ENCODE measurements around the gene TGIF1. TPM values are rescaled to one million over a fixed set of nuclear protein-coding genes. Genes with fewer than 3 reads are reported as not detected.

The TGIF1 gene
- total RNA-seq, 4 donors from 2014 or later = 48.2 to 142 (median 64.0) TPM

DNA sequence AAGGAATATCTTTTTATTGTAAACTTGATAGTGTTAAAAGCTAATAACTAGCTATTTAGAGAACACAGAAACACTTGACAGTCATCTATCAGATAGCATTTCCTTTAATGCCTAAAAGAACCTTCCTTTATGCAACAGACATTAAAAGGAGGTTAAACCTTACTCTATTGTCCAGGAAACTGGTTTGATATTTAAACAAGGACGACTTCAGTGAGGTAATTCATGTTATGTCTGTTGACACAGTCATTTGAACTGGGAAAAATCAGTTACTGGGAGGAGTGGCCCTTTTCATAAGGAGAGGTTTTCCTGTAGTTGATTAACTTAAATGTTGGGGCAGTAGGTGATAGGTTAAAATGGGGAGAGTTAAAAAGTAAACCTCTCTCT is 6.7 kb downstream of the TGIF1 start:
- H3K36me3 ChIP-seq = peaks cover 17 to 38% (median 31%) of the 10 kb centered on the region in 4 donors
- peaks cover 24 to 66% (median 54%) of the 10 kb centered on the region in 4 donors for H3K4me1 ChIP-seq
- no peaks in the 10 kb centered on the region for H3K9me3 ChIP-seq
- 55% methylated on average over 1 of the region's 1 CpG for WGBS
- peak overlapping the region in 2 of 4 donors; percentile 35 to 100 for H3K27ac ChIP-seq (replicated peaks in 1 of 4)
- no peak for TF ChIP-seq EP300 (IDR thresholded peaks at IDR 0.05)
- TF ChIP-seq, protein P1, sequence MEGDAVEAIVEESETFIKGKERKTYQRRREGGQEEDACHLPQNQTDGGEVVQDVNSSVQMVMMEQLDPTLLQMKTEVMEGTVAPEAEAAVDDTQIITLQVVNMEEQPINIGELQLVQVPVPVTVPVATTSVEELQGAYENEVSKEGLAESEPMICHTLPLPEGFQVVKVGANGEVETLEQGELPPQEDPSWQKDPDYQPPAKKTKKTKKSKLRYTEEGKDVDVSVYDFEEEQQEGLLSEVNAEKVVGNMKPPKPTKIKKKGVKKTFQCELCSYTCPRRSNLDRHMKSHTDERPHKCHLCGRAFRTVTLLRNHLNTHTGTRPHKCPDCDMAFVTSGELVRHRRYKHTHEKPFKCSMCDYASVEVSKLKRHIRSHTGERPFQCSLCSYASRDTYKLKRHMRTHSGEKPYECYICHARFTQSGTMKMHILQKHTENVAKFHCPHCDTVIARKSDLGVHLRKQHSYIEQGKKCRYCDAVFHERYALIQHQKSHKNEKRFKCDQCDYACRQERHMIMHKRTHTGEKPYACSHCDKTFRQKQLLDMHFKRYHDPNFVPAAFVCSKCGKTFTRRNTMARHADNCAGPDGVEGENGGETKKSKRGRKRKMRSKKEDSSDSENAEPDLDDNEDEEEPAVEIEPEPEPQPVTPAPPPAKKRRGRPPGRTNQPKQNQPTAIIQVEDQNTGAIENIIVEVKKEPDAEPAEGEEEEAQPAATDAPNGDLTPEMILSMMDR (IDR thresholded peaks at IDR 0.05) = no peak
- H3K27me3 ChIP-seq = no peaks in the 10 kb centered on the region
- H3K4me3 ChIP-seq = no peak overlapping the region
- intact Hi-C loops (cut with DNase I) = loop anchor here (5.0 kb wide), 2 partner anchors 174 to 211 kb away; no protein-coding TSS in a partner anchor
- DNase-seq (ENCODE audit: extremely low spot score) = no peak

GRCh38 chr18:3457261-3457724 is 7.3 kb downstream of the TGIF1 start:
- Histone ChIP-seq H3K27me3 (no peaks in the 10 kb centered on the region), H3K9me3 (no peaks in the 10 kb centered on the region), H3K36me3 (peaks cover 17 to 38% (median 31%) of the 10 kb centered on the region in 4 donors), H3K4me3 (no peak overlapping the region), H3K4me1 (peaks cover 24 to 65% (median 53%) of the 10 kb centered on the region in 4 donors), H3K27ac (replicated peaks in 1 of 4) (peak overlapping the region in 1 of 4 donors; percentile 19)
- TF ChIP-seq POLR2AphosphoS5 (IDR thresholded peaks at IDR 0.05) (no peak), EP300 (IDR thresholded peaks at IDR 0.05) (no peak), POLR2A (IDR thresholded peaks at IDR 0.05; ENCODE audit: low read depth) (no peak)
- TF ChIP-seq, protein P1 (IDR thresholded peaks at IDR 0.05) = no peak
- WGBS = 80% methylated on average over 15 of the region's 15 CpGs
- intact Hi-C loops (cut with DNase I) = loop anchor here (5.0 kb wide), 2 partner anchors 175 to 210 kb away; no protein-coding TSS in a partner anchor
- DNase-seq (ENCODE audit: extremely low spot score) = peak; percentile 77

DNA sequence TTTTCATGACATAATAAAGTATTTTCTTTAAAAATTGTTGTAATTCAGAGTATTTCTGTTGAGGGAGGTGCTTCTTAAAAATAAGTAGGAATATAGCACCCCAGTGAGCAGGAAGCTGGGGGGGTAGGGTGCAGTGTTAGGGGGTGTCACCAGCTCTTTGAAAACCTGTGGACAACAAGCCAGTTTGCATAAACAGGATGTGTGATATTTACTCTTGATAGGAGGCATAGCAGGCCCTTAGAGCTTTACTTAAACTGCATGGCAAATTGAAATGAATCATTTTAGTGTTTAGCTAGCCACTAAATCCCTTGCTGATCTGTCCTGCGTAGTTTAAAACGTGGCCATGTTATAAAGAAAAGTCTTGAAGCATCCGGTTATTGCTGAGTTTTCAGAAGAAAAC is 8.4 kb downstream of the TGIF1 start:
- Histone ChIP-seq H3K9me3 (no peaks in the 10 kb centered on the region), H3K27me3 (no peaks in the 10 kb centered on the region), H3K4me3 (no peak overlapping the region), H3K36me3 (peaks cover 17 to 38% (median 31%) of the 10 kb centered on the region in 4 donors), H3K27ac (replicated peaks in 1 of 4) (peak overlapping the region in 1 of 4 donors; percentile 39), H3K4me1 (peaks cover 16 to 55% (median 44%) of the 10 kb centered on the region in 4 donors)
- DNase-seq (ENCODE audit: extremely low spot score) = peak; percentile 34
- TF ChIP-seq EP300 (IDR thresholded peaks at IDR 0.05) = no peak
- no peak for TF ChIP-seq POLR2AphosphoS5 (IDR thresholded peaks at IDR 0.05)
- TF ChIP-seq, protein P1 (IDR thresholded peaks at IDR 0.05) = no peak
- no peak for TF ChIP-seq POLR2A (IDR thresholded peaks at IDR 0.05; ENCODE audit: low read depth)
- intact Hi-C loops (cut with DNase I) = loop anchor here (5.0 kb wide), 2 partner anchors 176 to 209 kb away; no protein-coding TSS in a partner anchor
- 78% methylated on average over 3 of the region's 3 CpGs for WGBS

GRCh38 chr18:3458952-3459853 is 9.2 kb downstream of the TGIF1 start:
- Histone ChIP-seq H3K4me1 (peaks cover 9 to 47% (median 38%) of the 10 kb centered on the region in 4 donors), H3K9me3 (no peaks in the 10 kb centered on the region), H3K27me3 (no peaks in the 10 kb centered on the region), H3K36me3 (peaks cover 17 to 38% (median 31%) of the 10 kb centered on the region in 4 donors), H3K4me3 (no peak overlapping the region), H3K27ac (replicated peaks in 1 of 4) (peak overlapping the region in 1 of 4 donors; percentile 39)
- intact Hi-C loops (cut with DNase I) = loop anchor here (5.0 kb wide), 2 partner anchors 177 to 208 kb away; no protein-coding TSS in a partner anchor
- no peak for DNase-seq (ENCODE audit: extremely low spot score)
- TF ChIP-seq POLR2A (IDR thresholded peaks at IDR 0.05; ENCODE audit: low read depth) = no peak
- TF ChIP-seq, protein P1 (IDR thresholded peaks at IDR 0.05) = no peak
- TF ChIP-seq POLR2AphosphoS5 (IDR thresholded peaks at IDR 0.05) = no peak
- TF ChIP-seq EP300 (IDR thresholded peaks at IDR 0.05) = no peak
- 82% methylated on average over 5 of the region's 5 CpGs for WGBS
